ENCODE results near the gene NUCB1.
"Not testable (repeated sequence)": the region's sequence is repeated elsewhere in the genome, so short reads cannot be mapped to it uniquely, and the experiment has no call there.

NUCB1 gene

GRCh38 chr19:48899781-48900476 lies at the start of gene NUCB1:
Gene NUCB1 (plus strand): TSS chr19:48900312. CDS start chr19:48900797, 485 bp downstream.
- peak; percentile 99 for DNase-seq

GRCh38 chr19:48852292-48852691 lies 47.8 kb upstream of the NUCB1 start:
- DNase-seq: no peak

GRCh38 chr19:48853483-48853882 lies 46.6 kb upstream of the NUCB1 start:
- no peak for DNase-seq

GRCh38 chr19:48854103-48854502 lies 46.0 kb upstream of the NUCB1 start:
- no peak for DNase-seq

- DNase-seq: no peak
These were observed 43.2 kb upstream of the NUCB1 start for GRCh38 chr19:48856921-48857320.

DNA sequence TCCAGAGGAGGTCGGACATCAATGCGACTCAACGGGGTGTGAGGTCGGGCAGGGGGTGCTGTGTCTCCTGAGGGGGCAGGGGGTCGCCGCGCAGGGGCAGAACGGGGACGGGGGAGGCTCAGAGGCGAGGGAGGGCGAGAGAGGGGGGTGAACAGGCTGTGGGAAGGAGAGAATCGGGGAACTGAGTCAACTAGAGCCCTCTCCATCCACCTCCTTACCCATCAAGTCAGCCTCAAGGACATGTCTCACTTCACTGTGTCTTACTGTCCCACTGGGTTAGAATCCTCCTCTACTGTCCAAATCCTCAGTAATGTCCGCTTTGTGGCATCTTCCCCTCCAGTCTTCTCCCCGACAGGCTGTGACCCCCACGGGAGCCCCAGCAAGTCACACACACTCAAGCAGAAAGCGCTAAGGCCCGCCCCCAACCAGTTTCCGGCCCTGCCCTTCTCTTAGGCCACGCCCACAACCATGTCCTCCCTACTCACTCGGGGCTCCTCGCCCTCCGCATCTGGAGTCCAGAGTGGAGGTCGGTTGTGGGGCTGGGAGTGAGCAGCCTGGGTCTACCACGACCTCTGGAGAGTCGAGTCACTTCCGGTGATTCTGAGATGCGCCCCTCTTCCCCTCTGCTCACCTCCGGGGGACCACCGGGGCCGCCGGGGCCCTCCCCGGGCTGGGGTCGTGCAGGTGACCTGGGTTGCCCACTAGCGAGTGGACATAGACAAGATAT lies 41.0 kb upstream of the NUCB1 start:
- DNase-seq: peak; percentile 69 to 77

DNA sequence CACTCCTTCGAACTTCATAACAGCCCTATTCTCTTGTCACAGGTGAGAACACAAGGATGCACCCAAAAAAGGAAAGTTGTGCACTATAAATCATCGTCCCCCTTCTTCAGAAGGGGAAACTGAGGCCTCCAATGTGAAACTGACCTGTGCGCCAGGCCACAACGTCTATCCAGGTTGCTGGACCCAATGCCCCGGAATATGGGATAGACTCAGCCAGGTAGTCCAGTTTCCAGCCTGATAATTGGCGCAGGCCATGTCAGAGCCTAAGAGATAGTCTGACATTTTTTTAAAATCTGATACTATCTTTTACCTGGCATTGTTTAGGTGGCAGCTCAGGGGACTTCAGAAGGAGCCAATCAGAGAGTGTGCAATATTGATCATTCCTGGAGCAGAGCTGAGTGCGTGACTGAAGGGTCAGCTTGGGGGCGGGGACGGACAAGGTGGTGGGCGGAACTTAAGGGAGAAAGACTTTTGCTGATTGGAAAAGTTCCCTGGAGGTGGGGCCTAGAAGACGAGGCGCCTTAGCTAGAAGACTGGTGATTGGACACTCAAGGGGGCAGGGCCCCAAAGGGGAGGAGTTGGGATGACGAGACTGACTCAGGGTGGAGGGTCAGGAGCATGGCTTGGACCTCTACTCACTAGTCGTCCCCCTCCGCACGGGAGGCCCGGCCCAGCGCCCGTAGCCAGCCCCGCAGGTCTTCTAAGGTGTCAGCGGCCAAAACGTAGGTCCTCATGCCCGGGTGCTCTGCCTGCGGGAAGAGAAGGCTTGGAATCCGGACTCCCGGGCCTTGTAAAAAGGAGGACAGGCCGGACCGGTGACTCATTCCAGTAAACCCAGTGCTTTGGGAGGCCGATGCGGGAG lies 40.2 kb upstream of the NUCB1 start:
- no peak for DNase-seq

GRCh38 chr19:48861313-48861712 lies 38.8 kb upstream of the NUCB1 start:
- DNase-seq: no peak

GRCh38 chr19:48862827-48863226 lies 37.3 kb upstream of the NUCB1 start:
- DNase-seq: no peak

DNA sequence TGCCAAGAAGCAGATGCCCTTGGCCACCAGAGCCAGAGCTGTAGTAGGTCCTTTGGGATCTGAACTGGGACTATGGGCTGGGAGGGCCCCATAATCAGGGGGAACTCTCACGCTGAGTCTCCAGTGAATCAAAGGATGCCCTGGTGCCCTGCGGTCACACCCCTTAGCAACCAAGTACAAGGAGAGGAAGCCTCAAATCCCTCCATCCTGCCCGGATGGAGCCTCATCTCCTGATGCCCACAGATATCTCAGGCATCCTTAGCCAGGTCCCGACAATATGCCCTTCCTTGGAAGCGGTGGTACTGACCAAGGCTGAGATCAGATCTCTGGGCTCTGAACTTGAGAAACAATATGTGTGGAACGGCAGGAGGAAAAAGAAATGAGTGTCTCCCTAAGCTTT lies 33.4 kb upstream of the NUCB1 start:
- DNase-seq: no peak

GRCh38 chr19:48867123-48867745 lies 32.9 kb upstream of the NUCB1 start:
- no peak for DNase-seq

DNA sequence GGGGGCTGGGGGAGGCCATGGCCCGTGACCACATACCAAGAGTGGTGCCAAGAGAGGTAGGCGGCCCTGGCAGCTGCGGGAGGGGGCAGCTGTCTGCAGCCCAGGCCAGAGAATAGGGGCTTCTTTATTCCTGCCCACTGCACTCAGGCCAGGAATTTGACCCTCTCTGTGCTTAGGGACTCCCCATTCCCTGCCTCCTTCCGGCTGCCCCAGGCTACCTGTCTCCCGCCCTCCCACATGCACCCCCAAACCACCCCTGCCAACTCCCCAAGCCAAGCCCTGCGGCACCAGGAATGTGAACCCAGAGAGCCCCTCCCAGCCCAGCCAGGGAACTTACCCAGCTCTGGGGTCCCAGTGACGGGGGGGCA lies 32.4 kb upstream of the NUCB1 start:
- DNase-seq: no peak

DNA sequence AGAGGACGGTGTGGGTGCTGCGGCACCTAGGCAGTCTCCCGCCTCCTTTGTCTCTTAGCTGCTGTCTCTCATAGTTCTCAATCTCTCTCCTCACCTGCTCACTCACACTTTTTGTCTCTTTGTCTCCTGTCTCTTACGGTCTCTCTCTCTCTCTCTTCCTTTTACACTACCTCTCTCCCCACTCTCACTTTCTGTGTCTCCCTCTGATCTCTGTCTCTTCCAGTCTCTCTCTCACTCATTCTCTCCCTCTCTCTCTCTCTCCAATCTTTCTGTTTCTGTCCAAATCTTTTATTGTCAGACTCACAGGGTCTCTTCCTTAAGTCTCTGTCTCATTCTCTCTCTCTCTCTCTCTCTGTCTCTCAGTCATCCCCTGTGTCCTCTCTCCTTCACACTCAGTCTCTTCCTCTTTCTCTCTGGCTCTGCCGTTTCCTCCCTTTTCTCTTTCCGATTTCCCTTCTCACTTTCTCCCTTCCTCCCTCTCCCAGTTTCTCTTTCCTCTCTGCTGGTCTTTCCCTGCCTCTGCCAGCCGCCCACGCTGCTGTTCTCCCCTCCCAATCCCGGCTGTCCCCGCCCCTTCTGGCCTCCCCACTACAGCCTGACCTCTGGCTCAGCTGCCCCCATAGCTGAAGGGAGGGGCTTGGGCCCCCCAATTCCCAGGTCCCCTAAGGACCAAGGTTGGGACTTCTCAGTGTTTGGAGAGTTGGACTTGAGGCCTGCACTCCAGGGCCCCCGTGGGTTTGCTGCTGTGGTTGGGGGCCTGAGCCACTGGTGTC lies 31.8 kb upstream of the NUCB1 start, which contains the start of gene PLEKHA4:
Gene PLEKHA4 (minus strand): TSS at position 504 of the 773 bp plus-strand sequence. CDS start 997 bp downstream, outside the sequence.
- DNase-seq: no peak

DNA sequence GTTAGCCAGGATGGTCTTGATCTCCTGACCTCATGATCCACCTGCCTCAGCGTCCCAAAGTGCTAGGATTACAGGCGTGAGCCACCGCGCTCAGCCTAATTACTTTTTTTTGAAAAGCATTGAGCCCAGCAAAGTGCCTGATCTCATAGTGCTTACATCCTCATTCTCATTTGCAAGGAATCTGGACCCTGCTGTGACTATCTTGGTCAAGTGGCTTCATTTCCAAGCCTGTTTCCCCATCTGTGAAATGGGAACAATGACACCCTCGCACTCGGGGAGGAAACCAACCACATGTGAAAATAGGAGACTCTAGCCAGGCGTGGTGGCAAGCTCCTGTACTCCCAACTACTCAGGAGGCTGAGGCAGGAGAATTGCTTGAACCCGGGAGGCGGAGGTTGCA lies 30.1 kb upstream of the NUCB1 start:
- no peak for DNase-seq

DNA sequence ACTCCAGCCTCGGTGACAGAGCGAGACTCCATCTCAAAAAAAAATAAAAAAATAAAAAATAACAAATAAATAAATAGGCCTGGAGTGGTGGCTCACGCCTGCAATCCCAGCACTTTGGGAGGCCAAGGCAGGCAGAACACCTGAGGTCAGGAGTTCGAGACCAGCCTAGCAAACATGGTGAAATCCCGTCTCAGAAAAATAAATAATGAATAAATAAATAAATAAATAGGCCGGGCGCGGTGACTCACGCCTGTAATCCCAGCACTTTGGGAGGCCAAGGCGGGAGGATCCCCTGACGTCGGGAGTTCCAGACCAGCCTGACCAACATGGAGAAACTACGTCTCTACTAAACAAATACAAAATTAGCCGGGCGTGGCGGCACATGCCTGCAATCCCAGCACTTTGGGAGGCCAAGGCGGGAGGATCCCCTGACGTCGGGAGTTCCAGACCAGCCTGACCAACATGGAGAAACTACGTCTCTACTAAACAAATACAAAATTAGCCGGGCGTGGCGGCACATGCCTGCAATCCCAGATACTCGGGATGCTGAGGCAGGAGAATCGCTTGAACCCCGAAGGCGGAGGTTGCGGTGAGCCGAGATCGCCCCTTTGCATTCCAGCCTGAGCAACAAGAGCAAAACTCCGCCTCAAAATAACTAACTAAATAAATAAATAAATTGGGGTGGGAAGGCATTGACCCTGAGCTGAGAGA lies 28.5 kb upstream of the NUCB1 start:
- DNase-seq: not testable (repeated sequence)

GRCh38 chr19:48872182-48872883 lies 27.8 kb upstream of the NUCB1 start, which contains the start of gene PPP1R15A:
Gene PPP1R15A (plus strand): TSS chr19:48872421. CDS start chr19:48873234, 813 bp downstream.
- peak; percentile 97 to 99 for DNase-seq

DNA sequence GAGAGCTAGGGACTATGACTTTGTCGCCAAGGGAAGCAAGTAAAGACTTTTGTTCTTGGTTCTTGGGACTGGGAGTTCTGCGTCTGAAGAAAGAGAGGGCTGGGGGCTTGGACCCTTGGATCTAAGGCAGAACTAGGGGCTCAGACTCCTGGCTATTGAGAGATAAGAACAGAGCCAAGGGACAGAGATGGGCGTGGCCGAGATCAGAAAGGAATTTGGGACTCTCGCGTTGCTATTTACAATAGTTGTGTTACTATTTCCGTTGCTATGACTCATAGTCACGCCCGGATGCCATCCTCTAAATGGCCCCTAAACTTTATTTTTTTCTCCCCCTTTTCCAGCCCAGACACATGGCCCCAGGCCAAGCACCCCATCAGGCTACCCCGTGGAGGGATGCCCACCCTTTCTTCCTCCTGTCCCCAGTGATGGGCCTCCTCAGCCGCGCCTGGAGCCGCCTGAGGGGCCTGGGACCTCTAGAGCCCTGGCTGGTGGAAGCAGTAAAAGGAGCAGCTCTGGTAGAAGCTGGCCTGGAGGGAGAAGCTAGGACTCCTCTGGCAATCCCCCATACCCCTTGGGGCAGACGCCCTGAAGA lies 27.1 kb upstream of the NUCB1 start:
- DNase-seq: peak in 1 of 2 experiments; percentile 31

DNA sequence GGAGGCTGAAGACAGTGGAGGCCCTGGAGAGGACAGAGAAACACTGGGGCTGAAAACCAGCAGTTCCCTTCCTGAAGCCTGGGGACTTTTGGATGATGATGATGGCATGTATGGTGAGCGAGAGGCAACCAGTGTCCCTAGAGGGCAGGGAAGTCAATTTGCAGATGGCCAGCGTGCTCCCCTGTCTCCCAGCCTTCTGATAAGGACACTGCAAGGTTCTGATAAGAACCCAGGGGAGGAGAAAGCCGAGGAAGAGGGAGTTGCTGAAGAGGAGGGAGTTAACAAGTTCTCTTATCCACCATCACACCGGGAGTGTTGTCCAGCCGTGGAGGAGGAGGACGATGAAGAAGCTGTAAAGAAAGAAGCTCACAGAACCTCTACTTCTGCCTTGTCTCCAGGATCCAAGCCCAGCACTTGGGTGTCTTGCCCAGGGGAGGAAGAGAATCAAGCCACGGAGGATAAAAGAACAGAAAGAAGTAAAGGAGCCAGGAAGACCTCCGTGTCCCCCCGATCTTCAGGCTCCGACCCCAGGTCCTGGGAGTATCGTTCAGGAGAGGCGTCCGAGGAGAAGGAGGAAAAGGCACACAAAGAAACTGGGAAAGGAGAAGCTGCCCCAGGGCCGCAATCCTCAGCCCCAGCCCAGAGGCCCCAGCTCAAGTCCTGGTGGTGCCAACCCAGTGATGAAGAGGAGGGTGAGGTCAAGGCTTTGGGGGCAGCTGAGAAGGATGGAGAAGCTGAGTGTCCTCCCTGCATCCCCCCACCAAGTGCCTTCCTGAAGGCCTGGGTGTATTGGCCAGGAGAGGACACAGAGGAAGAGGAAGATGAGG lies 26.4 kb upstream of the NUCB1 start:
- DNase-seq: no peak
